HepG2 (cell line): ENCODE measurements around the gene MRPL58. TPM values are rescaled to one million over a fixed set of nuclear protein-coding genes. Genes with fewer than 3 reads are reported as not detected.
A peak's percentile ranks its signal among the peaks of the same experiment; 100 is the strongest.

ENCODE experiments used
- AFF4 ChIP-seq: sonication (generic); formaldehyde crosslinking; IDR thresholded peaks from 2 replicates; pipeline ENCODE4 v1.4.0; 2020; ENCODE audit warnings: missing genetic modification reagents
- ARID4A ChIP-seq: sonication (generic); formaldehyde crosslinking; IDR thresholded peaks from 2 replicates; pipeline ENCODE4 v1.5.0; 2020; ENCODE audit warnings: mild to moderate bottlenecking, missing genetic modification reagents, borderline replicate concordance
- HNF4A ChIP-seq: sonication (generic); formaldehyde crosslinking; IDR thresholded peaks from 2 replicates; pipeline ENCODE4 v1.4.0; 2020; ENCODE audit warnings: missing genetic modification reagents
- ISX ChIP-seq: sonication (generic); formaldehyde crosslinking; conservative IDR thresholded peaks from 2 replicates; pipeline ENCODE4 v1.5.0; 2020; ENCODE audit warnings: missing genetic modification reagents
- PLRG1 ChIP-seq: fragments of 450-650 bp; conservative IDR thresholded peaks from 2 replicates; pipeline ENCODE4 v1.6.1; 2016
- TEF ChIP-seq: sonication (generic); formaldehyde crosslinking; IDR thresholded peaks from 2 replicates; pipeline ENCODE4 v1.5.0; 2020; ENCODE audit warnings: missing genetic modification reagents
- ZBTB25 ChIP-seq: IDR thresholded peaks from 2 replicates; pipeline ENCODE4 v1.6.1; 2018; ENCODE audit warnings: missing genetic modification reagents
- ZBTB46 ChIP-seq: sonication (generic); formaldehyde crosslinking; IDR thresholded peaks from 2 replicates; pipeline ENCODE4 v1.4.0; 2020; ENCODE audit warnings: mild to moderate bottlenecking, missing genetic modification reagents, borderline replicate concordance
- ZNF275 ChIP-seq: sonication (generic); formaldehyde crosslinking; IDR thresholded peaks from 2 replicates; pipeline ENCODE4 v1.8.0; 2022; ENCODE audit warnings: missing genetic modification reagents, mild to moderate bottlenecking, inconsistent platforms, borderline replicate concordance
- polyA plus RNA-seq, 8 experiments: library from polyadenylated mRNA; depleted of rRNA in 3 of 8; stranded (reverse) in 7 of 8; unstranded in 1 of 8; fragments of >200 nt; fragmentation: Illumina TruSeq in 4 of 8; extraction: Trizol in 4 of 8; gene quantifications; 2 replicates each; pipeline versions ENCODE4 v1.2.1 to v1.2.3, GENCODE V29; 2011 to 2016; ENCODE audit warnings: low read depth in 4 of 8, missing spikeins in 1 of 8, mixed read lengths in 1 of 8; ENCODE audit not compliant: insufficient read depth in 1 of 8
- total RNA-seq, 5 experiments: library from RNA; depleted of rRNA; stranded (reverse); fragments of >200 nt; fragmentation: Illumina TruSeq; extraction: Trizol; gene quantifications; 2 replicates each; pipeline ENCODE4 v1.2.3, GENCODE V29; 2016; ENCODE audit warnings: low read depth in 1 of 5

The MRPL58 gene
- total and polyA plus RNA-seq, 2 of the 13 experiments (the other 11 are each of a cell fraction or from before 2014, with no cell fraction given) = 44.9 to 68.9 TPM

GRCh38 chr17:75046407-75047289 lies 34.2 kb downstream of the MRPL58 start, which contains the start of the genes ATP5PD and KCTD2 (continued):
- TF ChIP-seq AFF4 (0 out of 2 replicates have a peak, but pooled peaks have one; percentile 81), HNF4A (CRISPR knock-in tag) (peak; percentile 43; the same call in 1 of the 2 replicates), ZNF275 (CRISPR knock-in tag) (peak; percentile 97; the same call in 1 of the 2 replicates), ARID4A (CRISPR knock-in tag) (peak; percentile 98), ZBTB25 (CRISPR knock-in tag) (peak; percentile 66; the same call in 1 of the 2 replicates), TEF (CRISPR knock-in tag) (no peak), ZBTB46 (CRISPR knock-in tag) (no peak), PLRG1 (no peak), ISX (CRISPR knock-in tag) (no peak)
